ENCODE measurements around the gene GUK1. TPM values are rescaled to one million over a fixed set of nuclear protein-coding genes. Genes with fewer than 3 reads are reported as not detected.

Gene GUK1
- total and polyA plus RNA-seq, 11 donors: 142 to 358 (median 176) TPM

GRCh38 chr1:228194921-228195812, 55.1 kb downstream of the GUK1 start:
- Histone ChIP-seq H3K9me3 (peaks cover 0 to 23% (median 17%) of the 10 kb centered on the region in 12 donors), H3K27me3 (no peaks in the 10 kb centered on the region), H3K36me3 (no peaks in the 10 kb centered on the region), H3K4me3 (no peak overlapping the region), H3K27ac (no peak overlapping the region), H3K4me1 (peaks cover 0 to 5% (median 0%) of the 10 kb centered on the region in 12 donors)
- intact Hi-C loops (cut with DNase I): no loop called here
- no peak for TF ChIP-seq POLR2A (IDR thresholded peaks at IDR 0.05)
- TF ChIP-seq, protein P1, sequence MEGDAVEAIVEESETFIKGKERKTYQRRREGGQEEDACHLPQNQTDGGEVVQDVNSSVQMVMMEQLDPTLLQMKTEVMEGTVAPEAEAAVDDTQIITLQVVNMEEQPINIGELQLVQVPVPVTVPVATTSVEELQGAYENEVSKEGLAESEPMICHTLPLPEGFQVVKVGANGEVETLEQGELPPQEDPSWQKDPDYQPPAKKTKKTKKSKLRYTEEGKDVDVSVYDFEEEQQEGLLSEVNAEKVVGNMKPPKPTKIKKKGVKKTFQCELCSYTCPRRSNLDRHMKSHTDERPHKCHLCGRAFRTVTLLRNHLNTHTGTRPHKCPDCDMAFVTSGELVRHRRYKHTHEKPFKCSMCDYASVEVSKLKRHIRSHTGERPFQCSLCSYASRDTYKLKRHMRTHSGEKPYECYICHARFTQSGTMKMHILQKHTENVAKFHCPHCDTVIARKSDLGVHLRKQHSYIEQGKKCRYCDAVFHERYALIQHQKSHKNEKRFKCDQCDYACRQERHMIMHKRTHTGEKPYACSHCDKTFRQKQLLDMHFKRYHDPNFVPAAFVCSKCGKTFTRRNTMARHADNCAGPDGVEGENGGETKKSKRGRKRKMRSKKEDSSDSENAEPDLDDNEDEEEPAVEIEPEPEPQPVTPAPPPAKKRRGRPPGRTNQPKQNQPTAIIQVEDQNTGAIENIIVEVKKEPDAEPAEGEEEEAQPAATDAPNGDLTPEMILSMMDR (IDR thresholded peaks at IDR 0.05): no peak
- 87 to 93% (median 90%) methylated on average over 8 of the region's 8 CpGs for WGBS, 4 donors
- ATAC-seq (no peak), DNase-seq (no peak)

DNA sequence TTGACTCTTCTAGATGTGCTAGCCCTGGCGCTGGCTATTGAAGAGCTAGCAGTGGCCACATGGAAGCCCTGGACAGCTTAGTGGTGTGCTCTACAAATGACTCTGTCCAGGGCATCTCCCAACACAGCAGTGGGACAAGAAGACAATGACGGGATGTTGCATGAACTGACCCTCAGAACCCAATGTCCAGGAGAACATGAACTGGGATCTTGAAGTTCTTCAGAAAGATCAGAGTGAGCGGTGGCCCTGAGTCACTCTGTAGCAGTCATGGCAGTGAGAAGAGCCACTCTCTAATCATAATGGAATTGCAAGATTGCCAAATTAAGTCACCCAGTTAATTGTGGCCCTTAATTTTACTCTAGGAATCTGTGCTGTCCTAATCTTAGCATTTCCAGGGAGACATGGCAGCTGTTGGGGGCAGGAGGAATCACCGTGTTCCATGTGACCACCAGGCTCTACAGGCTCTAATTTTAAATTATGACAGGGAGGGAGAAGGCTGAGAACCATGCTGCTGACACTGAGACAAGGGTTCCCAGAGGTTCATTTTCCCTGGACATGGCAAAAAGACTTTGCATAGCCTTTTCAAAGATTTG, 57.6 kb downstream of the GUK1 start:
- peaks cover 0 to 23% (median 17%) of the 10 kb centered on the region in 12 donors for H3K9me3 ChIP-seq
- DNase-seq (peak in 2 of 5 donors; percentile 30 to 46), ATAC-seq (peak; percentile 94 to 98 (median 96))
- H3K4me3 ChIP-seq: no peak overlapping the region
- intact Hi-C loops (cut with DNase I): no loop called here
- WGBS, 4 donors: 72 to 81% (median 78%) methylated on average over 4 of the region's 4 CpGs
- TF ChIP-seq POLR2A (IDR thresholded peaks at IDR 0.05): no peak
- TF ChIP-seq, protein P1 (IDR thresholded peaks at IDR 0.05): no peak
- H3K4me1 ChIP-seq: peaks cover 0 to 4% (median 0%) of the 10 kb centered on the region in 12 donors
- H3K27ac ChIP-seq: peak overlapping the region in 10 of 12 donors; percentile 20 to 80 (median 65)
- H3K36me3 ChIP-seq: no peaks in the 10 kb centered on the region
- no peaks in the 10 kb centered on the region for H3K27me3 ChIP-seq

Small RNA genes within 50 kb of the gene (microRNA-seq; reads per million reads assigned to microRNA genes)
- gene MIR3620: 0.60 to 3.9 (median 2.7) reads per million in 4 donors

Other genes with a start within 250 kb of the GUK1 start
- 10 to 100 TPM in 4 of 9 donors, 1 to 10 TPM in 4, under 1 TPM in 1; 0.54 to 29.8 (median 2.5) TPM for gene WNT9A, start 192.3 kb upstream of the GUK1 start, total RNA-seq
- 1 to 10 TPM in 1 of 2 donors, under 1 TPM in 1; 0.54 to 1.3 TPM for gene WNT9A, start 192.3 kb upstream of the GUK1 start, polyA plus RNA-seq
- gene WNT3A, start 133.3 kb upstream of the GUK1 start, total RNA-seq: not detected
- gene WNT3A, start 133.3 kb upstream of the GUK1 start, polyA plus RNA-seq: not detected
- 100 to 1,000 TPM; 271 to 451 (median 310) TPM for gene ARF1, start 57.6 kb upstream of the GUK1 start, total RNA-seq
- gene ARF1, start 57.6 kb upstream of the GUK1 start, polyA plus RNA-seq: 100 to 1,000 TPM; 217 to 580 TPM
- 1 to 10 TPM; 6.2 to 8.4 (median 7.2) TPM for gene C1orf35, start 37.0 kb upstream of the GUK1 start, total RNA-seq
- 1 to 10 TPM; 9.8 TPM for gene C1orf35, start 37.0 kb upstream of the GUK1 start, polyA plus RNA-seq
- gene MRPL55, start 31.0 kb upstream of the GUK1 start, total RNA-seq: 100 to 1,000 TPM in 2 of 9 donors, 10 to 100 TPM in 7; 35.5 to 125 (median 51.2) TPM
- gene MRPL55, start 31.0 kb upstream of the GUK1 start, polyA plus RNA-seq: 100 to 1,000 TPM in 1 of 2 donors, 10 to 100 TPM in 1; 81.5 to 141 TPM
- 1 to 10 TPM in 3 of 9 donors, under 1 TPM in 6; 0.40 to 3.8 (median 0.88) TPM for gene GJC2, start 9.7 kb downstream of the GUK1 start, total RNA-seq
- gene GJC2, start 9.7 kb downstream of the GUK1 start, polyA plus RNA-seq: under 1 TPM; 0.61 to 0.78 TPM
- gene IBA57, start 25.5 kb downstream of the GUK1 start, total RNA-seq: 10 to 100 TPM in 7 of 9 donors, 1 to 10 TPM in 2; 8.7 to 18.6 (median 12.3) TPM
- 10 to 100 TPM in 1 of 2 donors, 1 to 10 TPM in 1; 4.8 to 11.3 TPM for gene IBA57, start 25.5 kb downstream of the GUK1 start, polyA plus RNA-seq
- 100 to 1,000 TPM; 238 to 460 (median 354) TPM for gene OBSCN, start 67.8 kb downstream of the GUK1 start, total RNA-seq
- gene OBSCN, start 67.8 kb downstream of the GUK1 start, polyA plus RNA-seq: 100 to 1,000 TPM; 155 to 524 TPM